Kidney (tissue), 14 donors: ENCODE data around the gene ARFRP1. TPM values are rescaled to one million over a fixed set of nuclear protein-coding genes. Genes with fewer than 3 reads are reported as not detected.

Experiments
- DNase-seq, 5 donors: peaks; one replicate each; pipeline ENCODE4 v3.0.0-alpha.2; 2013 to 2020
- FAIRE-seq: peaks from 2 replicates; lab custom pipeline; 2012; peaks lifted over from hg19 to GRCh38; lab: Jason Lieb, UNC
- H3K27ac ChIP-seq, 2 donors: one replicate each; pipeline ENCODE4 v1.7.0; 2013; ENCODE audit warnings: low read depth in 2 of 2, low read length in 2 of 2, inconsistent platforms in 1 of 2
- H3K27me3 ChIP-seq: one replicate; pipeline ENCODE4 v1.7.1; 2013; ENCODE audit warnings: low read length, inconsistent platforms; ENCODE audit not compliant: control insufficient read depth, insufficient read depth
- H3K36me3 ChIP-seq, 3 donors: one replicate each; pipeline versions ENCODE4 v1.7.0 to v1.7.1; 2013; ENCODE audit warnings: low read length in 3 of 3, control low read depth in 1 of 3, inconsistent platforms in 1 of 3; ENCODE audit not compliant: insufficient read depth in 3 of 3, control insufficient read depth in 2 of 3
- H3K4me1 ChIP-seq, 3 donors: one replicate each; pipeline versions ENCODE4 v1.7.0 to v1.7.1; 2013; ENCODE audit warnings: low read length in 3 of 3, inconsistent platforms in 1 of 3, low read depth in 1 of 3; ENCODE audit not compliant: control insufficient read depth in 2 of 3, insufficient read depth in 2 of 3
- H3K4me3 ChIP-seq, 3 donors: one replicate each; pipeline versions ENCODE4 v1.7.0 to v1.8.1; 2013; ENCODE audit warnings: low read length in 3 of 3, control low read depth in 1 of 3, inconsistent platforms in 1 of 3
- H3K9ac ChIP-seq, 3 donors: one replicate each; pipeline versions ENCODE4 v1.7.0 to v1.7.1; 2013; ENCODE audit warnings: low read length in 3 of 3, control low read depth in 1 of 3, inconsistent platforms in 1 of 3
- H3K9me3 ChIP-seq, 3 donors: one replicate each; pipeline versions ENCODE4 v1.7.0 to v1.7.1; 2013; ENCODE audit warnings: low read length in 3 of 3, control low read depth in 1 of 3, inconsistent platforms in 1 of 3; ENCODE audit not compliant: control insufficient read depth in 2 of 3, insufficient read depth in 1 of 3
- CTCF ChIP-seq: IDR thresholded peaks from 3 replicates; pipeline ENCODE4 v1.5.1; 2012; ENCODE audit warnings: mild to moderate bottlenecking, moderate library complexity, borderline replicate concordance; ENCODE audit not compliant: insufficient read depth; ENCODE audit errors: extremely low read depth
- intact Hi-C: fragments of 100-400 bp; cut with DNase I; formaldehyde crosslinking; loops from one replicate; pipeline ENCODE4 v1.11.1; 2022
- polyA plus RNA-seq: library from polyadenylated mRNA; stranded (reverse); fragments of 350-450 nt; fragmentation: Illumina TruSeq; extraction: RNeasy Lipid Tissue Mini Kit (QIAGEN cat#74804); gene quantifications from one replicate; pipeline ENCODE4 v1.2.3, GENCODE V29; 2014; ENCODE audit warnings: low read depth, low replicate concordance; ENCODE audit not compliant: insufficient read depth
- total RNA-seq: library from RNA; stranded (reverse); fragmentation: NEBNext Ultra II Directional; extraction: Animal tissue kit (Norgen Biotek cat#: 25700); gene quantifications from one replicate; pipeline ENCODE4 v1.2.1, GENCODE V29; 2021
- donor health status: control.
- donor health status: control.
- donor health status: control.
- donor health status: control.
- donor health status: control.
- donor health status: DM: yes; HTN: yes; CAD: no.
- donor health status: Normal renal cell carcinoma (clear cell type).

Gene ARFRP1
- total and polyA plus RNA-seq, 2 donors from 2014 or later = 60.6 to 71.2 TPM

- peak overlapping the region in 2 of 3 donors; percentile 32 to 40 for H3K9ac ChIP-seq
Measured at GRCh38 chr20:63741354-63741675, 33.5 kb upstream of the ARFRP1 start.

GRCh38 chr20:63740627-63741353 is 33.0 kb upstream of the ARFRP1 start:
- no peaks in the 10 kb centered on the region for H3K9me3 ChIP-seq
- H3K27me3 ChIP-seq = no peaks in the 10 kb centered on the region
- peaks cover 0 to 13% (median 2%) of the 10 kb centered on the region in 3 donors for H3K36me3 ChIP-seq
- peak overlapping the region; percentile 89 to 92 for H3K27ac ChIP-seq
- TF ChIP-seq CTCF = no peak
- FAIRE-seq (no peak), DNase-seq (peak; percentile 90 to 97 (median 93))
- H3K4me3 ChIP-seq = peak overlapping the region; percentile 54 to 71 (median 62)
- peak overlapping the region; percentile 42 to 80 (median 69) for H3K9ac ChIP-seq
- H3K4me1 ChIP-seq = peaks cover 0 to 16% (median 5%) of the 10 kb centered on the region in 3 donors
- intact Hi-C loops = no loop called here

More at GRCh38 chr20:63741354-63741675, 33.5 kb upstream of the ARFRP1 start:
- peak overlapping the region; percentile 12 to 71 (median 60) for H3K4me3 ChIP-seq
- peaks cover 0 to 16% (median 5%) of the 10 kb centered on the region in 3 donors for H3K4me1 ChIP-seq
- no peaks in the 10 kb centered on the region for H3K9me3 ChIP-seq
- no peaks in the 10 kb centered on the region for H3K27me3 ChIP-seq
- no peak for TF ChIP-seq CTCF
- intact Hi-C loops = no loop called here
- DNase-seq (no peak), FAIRE-seq (no peak)
- H3K27ac ChIP-seq = peak overlapping the region; percentile 89 to 92
- H3K36me3 ChIP-seq = peaks cover 0 to 13% (median 2%) of the 10 kb centered on the region in 3 donors

- Histone ChIP-seq H3K36me3 (peaks cover 0 to 13% (median 2%) of the 10 kb centered on the region in 3 donors), H3K4me1 (peaks cover 0 to 16% (median 5%) of the 10 kb centered on the region in 3 donors), H3K27me3 (no peaks in the 10 kb centered on the region), H3K9ac (peak overlapping the region in 2 of 3 donors; percentile 42 to 69), H3K27ac (peak overlapping the region; percentile 89 to 92), H3K9me3 (no peaks in the 10 kb centered on the region), H3K4me3 (peak overlapping the region; percentile 54 to 71 (median 62))
- intact Hi-C loops = no loop called here
- DNase-seq (peak; percentile 48 to 91 (median 72)), FAIRE-seq (no peak)
- no peak for TF ChIP-seq CTCF
Measured at GRCh38 chr20:63740070-63740626, 32.4 kb upstream of the ARFRP1 start.
